DOHH2 (cell line): Measurements from ENCODE around the gene CAMKMT.

ENCODE experiments used
- H3F3A ChIP-seq: fragments of 200-600 bp; sonication (generic), shearing (Covaris generic); 2 replicates; pipeline ENCODE4 v1.6.0; 2016; ENCODE audit warnings: antibody characterized with exemption, mild to moderate bottlenecking; ENCODE audit not compliant: control insufficient read depth, insufficient read depth
- H3K27ac ChIP-seq: fragments of 200-600 bp; sonication (generic); 2 replicates; pipeline ENCODE4 v1.5.1; 2014; ENCODE audit warnings: low read depth, mild to moderate bottlenecking, low read length, moderate library complexity
- H3K27me3 ChIP-seq: fragments of 200-600 bp; sonication (generic); 2 replicates; pipeline ENCODE4 v1.6.1; 2014; ENCODE audit warnings: mild to moderate bottlenecking, low read length, mixed read lengths; ENCODE audit not compliant: control insufficient read depth
- H3K36me3 ChIP-seq: fragments of 200-600 bp; sonication (generic); 2 replicates; pipeline ENCODE4 v1.6.1; 2014; ENCODE audit warnings: mild to moderate bottlenecking, low read length, moderate library complexity, mixed read lengths; ENCODE audit not compliant: control insufficient read depth
- H3K4me1 ChIP-seq: fragments of 200-600 bp; sonication (generic); 2 replicates; pipeline ENCODE4 v1.6.1; 2014; ENCODE audit warnings: mild to moderate bottlenecking, low read length, mixed read lengths; ENCODE audit not compliant: control insufficient read depth
- H3K4me2 ChIP-seq: fragments of 200-600 bp; sonication (generic); 2 replicates; pipeline ENCODE4 v1.6.0; 2014; ENCODE audit warnings: mild to moderate bottlenecking, low read length, moderate library complexity
- H3K4me3 ChIP-seq: fragments of 200-600 bp; sonication (generic); 2 replicates; pipeline ENCODE4 v1.5.1; 2014; ENCODE audit warnings: mild to moderate bottlenecking, low read length, mixed read lengths
- H3K79me2 ChIP-seq: fragments of 200-600 bp; sonication (generic); 2 replicates; pipeline ENCODE4 v1.6.1; 2014; ENCODE audit warnings: mild to moderate bottlenecking, low read length, mixed read lengths; ENCODE audit not compliant: control insufficient read depth
- H3K9me2 ChIP-seq: fragments of 200-600 bp; sonication (generic); replicated peaks from 2 replicates; pipeline ENCODE4 v1.6.1; 2014; ENCODE audit warnings: mild to moderate bottlenecking, low read length, mixed read lengths; ENCODE audit not compliant: control insufficient read depth
- H3K9me3 ChIP-seq: fragments of 200-600 bp; sonication (generic); 2 replicates; pipeline ENCODE4 v1.6.1; 2014; ENCODE audit warnings: antibody characterized with exemption, low read length, mixed read lengths; ENCODE audit not compliant: control insufficient read depth, insufficient read depth
- H4K20me1 ChIP-seq: fragments of 200-600 bp; sonication (generic); 2 replicates; pipeline ENCODE4 v1.6.0; 2014; ENCODE audit warnings: low read depth, mild to moderate bottlenecking, antibody characterized with exemption, low read length, moderate library complexity; ENCODE audit not compliant: control insufficient read depth, insufficient read depth
- EZH2phosphoT487 ChIP-seq: fragments of 200-600 bp; sonication (generic); IDR thresholded peaks from 2 replicates; pipeline ENCODE4 v1.6.1; 2017; ENCODE audit warnings: borderline replicate concordance, mild to moderate bottlenecking, antibody characterized with exemption, low read length, moderate library complexity, mixed read lengths
- TF ChIP-seq, protein P1 (sequence below): fragments of 200-600 bp; sonication (generic); IDR thresholded peaks from one replicate; pipeline ENCODE4 v1.5.1; 2014; ENCODE audit warnings: antibody characterized with exemption, mild to moderate bottlenecking, low read depth, low read length; ENCODE audit not compliant: poor library complexity, severe bottlenecking

Gene CAMKMT

DNA sequence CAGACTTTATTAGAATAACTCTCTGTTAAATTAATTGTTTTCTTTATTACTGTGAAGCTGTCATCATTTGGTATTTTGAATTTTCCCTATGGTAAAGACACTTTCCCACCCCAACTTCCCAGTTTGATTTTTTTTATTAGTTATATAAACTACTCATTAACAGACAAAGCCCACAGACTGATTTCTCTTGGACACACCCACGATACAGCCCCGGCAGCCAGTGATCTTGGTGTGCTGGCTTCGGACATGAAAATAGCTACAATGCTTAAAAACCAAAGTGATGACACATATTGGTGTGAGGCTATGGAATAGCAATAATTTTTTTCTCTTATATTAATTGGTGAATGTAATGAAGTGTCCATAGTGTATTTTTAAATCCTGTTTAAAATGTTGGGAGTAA lies 354.4 kb downstream of the CAMKMT start:
- Histone ChIP-seq H3K4me2 (no peak overlapping the region), H3K36me3 (no peaks in the 10 kb centered on the region), H3K79me2 (no peaks in the 10 kb centered on the region), H3F3A (peaks cover 19% of the 10 kb centered on the region), H4K20me1 (no peaks in the 10 kb centered on the region), H3K9me2 (no peaks in the 10 kb centered on the region), H3K4me1 (peaks cover 50% of the 10 kb centered on the region), H3K4me3 (no peak overlapping the region), H3K27ac (no peak overlapping the region), H3K9me3 (no peaks in the 10 kb centered on the region), H3K27me3 (no peaks in the 10 kb centered on the region)
- TF ChIP-seq, protein P1, sequence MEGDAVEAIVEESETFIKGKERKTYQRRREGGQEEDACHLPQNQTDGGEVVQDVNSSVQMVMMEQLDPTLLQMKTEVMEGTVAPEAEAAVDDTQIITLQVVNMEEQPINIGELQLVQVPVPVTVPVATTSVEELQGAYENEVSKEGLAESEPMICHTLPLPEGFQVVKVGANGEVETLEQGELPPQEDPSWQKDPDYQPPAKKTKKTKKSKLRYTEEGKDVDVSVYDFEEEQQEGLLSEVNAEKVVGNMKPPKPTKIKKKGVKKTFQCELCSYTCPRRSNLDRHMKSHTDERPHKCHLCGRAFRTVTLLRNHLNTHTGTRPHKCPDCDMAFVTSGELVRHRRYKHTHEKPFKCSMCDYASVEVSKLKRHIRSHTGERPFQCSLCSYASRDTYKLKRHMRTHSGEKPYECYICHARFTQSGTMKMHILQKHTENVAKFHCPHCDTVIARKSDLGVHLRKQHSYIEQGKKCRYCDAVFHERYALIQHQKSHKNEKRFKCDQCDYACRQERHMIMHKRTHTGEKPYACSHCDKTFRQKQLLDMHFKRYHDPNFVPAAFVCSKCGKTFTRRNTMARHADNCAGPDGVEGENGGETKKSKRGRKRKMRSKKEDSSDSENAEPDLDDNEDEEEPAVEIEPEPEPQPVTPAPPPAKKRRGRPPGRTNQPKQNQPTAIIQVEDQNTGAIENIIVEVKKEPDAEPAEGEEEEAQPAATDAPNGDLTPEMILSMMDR = no peak
- TF ChIP-seq EZH2phosphoT487 = no peak

DNA sequence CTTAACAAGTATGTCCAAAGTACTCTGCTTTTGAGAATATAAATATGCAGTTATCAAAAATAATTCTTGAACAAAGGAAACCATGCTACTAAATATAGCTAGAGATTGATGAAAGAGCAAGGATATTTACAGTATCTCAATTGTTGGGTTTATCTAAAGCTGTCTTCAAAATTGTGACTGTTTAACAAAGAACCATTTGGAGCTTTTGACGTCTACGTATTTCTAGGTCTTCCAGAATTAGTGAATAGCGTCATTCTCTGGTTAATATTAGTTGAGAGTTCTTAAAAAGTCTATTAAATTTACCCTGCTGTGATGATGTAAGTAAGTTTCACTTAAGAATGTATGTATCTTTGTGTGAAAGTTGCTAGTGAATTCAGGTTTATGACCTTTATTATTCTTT lies 356.7 kb downstream of the CAMKMT start:
- Histone ChIP-seq H3K9me2 (no peaks in the 10 kb centered on the region), H4K20me1 (no peaks in the 10 kb centered on the region), H3F3A (peaks cover 8% of the 10 kb centered on the region; the same call in 1 of the 2 replicates), H3K4me1 (peaks cover 49% of the 10 kb centered on the region), H3K9me3 (no peaks in the 10 kb centered on the region), H3K27ac (no peak overlapping the region), H3K79me2 (no peaks in the 10 kb centered on the region), H3K36me3 (no peaks in the 10 kb centered on the region), H3K27me3 (no peaks in the 10 kb centered on the region), H3K4me3 (no peak overlapping the region), H3K4me2 (no peak overlapping the region)
- no peak for TF ChIP-seq EZH2phosphoT487

DNA sequence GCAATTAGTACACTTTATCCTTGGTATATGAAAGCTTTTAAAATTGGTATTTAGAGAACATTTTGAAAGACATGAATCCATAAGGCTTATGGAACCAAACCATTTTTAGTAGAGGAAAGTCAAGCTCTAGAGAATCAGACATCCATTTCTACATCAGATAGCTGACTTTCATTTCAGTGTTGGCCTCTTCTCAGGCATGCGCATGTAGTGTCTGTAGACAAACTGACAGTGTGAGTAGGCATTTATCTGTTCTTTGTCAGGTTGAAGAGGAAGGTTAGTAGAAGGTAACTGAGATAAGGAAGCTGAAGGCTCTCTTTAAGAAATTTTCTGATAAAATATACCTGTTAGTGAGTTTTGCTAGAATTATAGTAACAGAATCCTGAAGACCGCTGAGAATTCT lies 357.8 kb downstream of the CAMKMT start:
- Histone ChIP-seq H3K4me1 (peaks cover 44% of the 10 kb centered on the region), H4K20me1 (no peaks in the 10 kb centered on the region), H3K9me2 (no peaks in the 10 kb centered on the region), H3K4me2 (no peak overlapping the region), H3K27ac (no peak overlapping the region), H3K36me3 (no peaks in the 10 kb centered on the region), H3K79me2 (no peaks in the 10 kb centered on the region), H3K27me3 (no peaks in the 10 kb centered on the region), H3F3A (no peaks in the 10 kb centered on the region), H3K4me3 (no peak overlapping the region), H3K9me3 (no peaks in the 10 kb centered on the region)
- TF ChIP-seq, protein P1 = no peak
- no peak for TF ChIP-seq EZH2phosphoT487

DNA sequence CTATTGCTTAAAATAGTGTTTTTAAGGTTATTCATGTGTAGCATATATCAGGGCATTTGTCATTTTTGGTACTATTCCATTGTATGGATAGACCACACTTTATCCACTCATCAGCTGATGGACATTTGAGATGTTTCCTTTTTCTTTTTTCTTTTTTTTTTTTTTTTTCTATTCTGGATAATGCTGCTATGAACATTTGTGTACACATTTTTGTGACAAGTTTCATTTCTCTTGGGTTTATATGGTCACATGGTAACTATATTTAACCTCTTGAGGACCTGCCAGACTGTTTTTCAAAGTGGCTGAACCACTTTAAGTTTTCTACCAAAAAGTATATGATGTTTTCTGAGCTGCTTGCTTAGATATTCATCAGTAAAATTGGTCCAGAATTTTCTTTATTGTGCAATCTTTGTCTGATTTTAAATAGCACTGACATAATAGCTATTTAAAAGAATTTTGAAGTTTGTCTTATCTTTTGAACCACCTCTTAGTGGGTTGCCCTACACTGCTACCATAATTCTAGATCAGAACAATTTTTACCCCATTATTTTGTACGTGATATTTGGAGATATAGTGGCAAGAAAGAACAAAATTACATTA lies 360.4 kb downstream of the CAMKMT start:
- H3K79me2 ChIP-seq = no peaks in the 10 kb centered on the region
- peak overlapping the region; percentile 43 for H3K4me3 ChIP-seq
- H4K20me1 ChIP-seq = no peaks in the 10 kb centered on the region
- no peaks in the 10 kb centered on the region for H3K27me3 ChIP-seq
- TF ChIP-seq, protein P1 = no peak
- TF ChIP-seq EZH2phosphoT487 = no peak
- no peaks in the 10 kb centered on the region for H3K36me3 ChIP-seq
- H3K27ac ChIP-seq = peak overlapping the region; percentile 52
- no peaks in the 10 kb centered on the region for H3K9me3 ChIP-seq
- H3K4me2 ChIP-seq = peak overlapping the region; percentile 72
- no peaks in the 10 kb centered on the region for H3F3A ChIP-seq
- H3K4me1 ChIP-seq = peaks cover 35% of the 10 kb centered on the region
- no peaks in the 10 kb centered on the region for H3K9me2 ChIP-seq
